B cell (primary cell): Measurements from ENCODE around the gene SNCAIP. TPM values are rescaled to one million over a fixed set of nuclear protein-coding genes. Genes with fewer than 3 reads are reported as not detected.

ENCODE experiments used
- ATAC-seq: fragments of 200-7000 bp; cut with Tn5 transposase; one replicate; pipeline ENCODE4 v1.10.0; 2021; ENCODE audit warnings: low read depth, mild to moderate bottlenecking, moderate number of reproducible peaks, moderate library complexity
- CTCF ChIA-PET: fragments of 350-600 bp; sonication (Branson Sonifier 250); formaldehyde crosslinking; loops from one replicate; lab custom pipeline; 2021; ENCODE audit warnings: antibody characterized with exemption, inconsistent platforms; lab: Charles Lee
- POLR2A ChIA-PET: fragments of 350-600 bp; sonication (Branson Sonifier 250); formaldehyde crosslinking; loops from one replicate; lab custom pipeline; 2021; ENCODE audit warnings: antibody characterized with exemption; lab: Charles Lee
- DNase-seq: peaks from one replicate; pipeline ENCODE4 v3.0.0; 2013
- H2AFZ ChIP-seq: 2 replicates; pipeline ENCODE4 v1.6.1; 2012; ENCODE audit warnings: mild to moderate bottlenecking, low read depth, low read length; ENCODE audit not compliant: insufficient read depth, poor library complexity, severe bottlenecking
- H3K27ac ChIP-seq, 2 donors: 1 replicate in 1 of 2; 2 replicates in 1 of 2; pipeline ENCODE4 v1.5.1; 2012 to 2013; ENCODE audit warnings: low read length in 2 of 2, mild to moderate bottlenecking in 2 of 2, moderate library complexity in 1 of 2
- H3K27me3 ChIP-seq, 4 experiments: fragments of 200-600 bp in 1 of 4; sonication (generic) in 1 of 4; replicated peaks in 1 of 4; 1 replicate in 2 of 4; 2 replicates in 2 of 4; pipeline versions ENCODE4 v1.6.1 to v1.7.0; 2013 to 2016; ENCODE audit warnings: low read length in 3 of 4, mild to moderate bottlenecking in 2 of 4, mixed read lengths in 1 of 4, moderate library complexity in 1 of 4; ENCODE audit not compliant: insufficient read depth in 4 of 4, control insufficient read depth in 3 of 4; ENCODE audit errors: control extremely low read depth in 1 of 4
- H3K36me3 ChIP-seq, 2 experiments: replicated peaks in 1 of 2; 1 replicate in 1 of 2; 2 replicates in 1 of 2; pipeline versions ENCODE4 v1.6.1 to v1.7.1; 2013; ENCODE audit warnings: low read length in 1 of 2; ENCODE audit not compliant: insufficient read depth in 2 of 2, control insufficient read depth in 1 of 2; ENCODE audit errors: control extremely low read depth in 1 of 2, extremely low read depth in 1 of 2
- H3K4me1 ChIP-seq, 2 donors: fragments of 200-600 bp in 1 of 2; sonication (generic) in 1 of 2; 1 replicate in 1 of 2; 2 replicates in 1 of 2; pipeline versions ENCODE4 v1.5.1 to v1.6.1; 2013 to 2017; ENCODE audit warnings: low read length in 2 of 2; ENCODE audit not compliant: control insufficient read depth in 2 of 2, insufficient read depth in 2 of 2
- H3K4me2 ChIP-seq: replicated peaks from 2 replicates; pipeline ENCODE3; 2012; ENCODE audit warnings: mild to moderate bottlenecking, low read depth, low read length; ENCODE audit not compliant: poor library complexity, severe bottlenecking
- H3K4me3 ChIP-seq, 5 experiments: fragments of 200-600 bp in 1 of 5; sonication (generic) in 1 of 5; 1 replicate in 3 of 5; 2 replicates in 2 of 5; pipeline versions ENCODE4 v1.5.1 to v1.7.0; 2011 to 2016; ENCODE audit warnings: low read length in 4 of 5, mild to moderate bottlenecking in 4 of 5, low read depth in 2 of 5, control low read depth in 1 of 5, moderate library complexity in 1 of 5; ENCODE audit not compliant: insufficient read depth in 1 of 5; ENCODE audit errors: control extremely low read depth in 1 of 5, extremely low read depth in 1 of 5
- H3K79me2 ChIP-seq: fragments of 200-600 bp; sonication (generic); one replicate; pipeline ENCODE4 v1.6.0; 2016; ENCODE audit warnings: low read length; ENCODE audit not compliant: control insufficient read depth, insufficient read depth
- H3K9ac ChIP-seq: fragments of 200-600 bp; sonication (generic); 2 replicates; pipeline ENCODE4 v1.6.1; 2017; ENCODE audit warnings: mild to moderate bottlenecking, low read length, moderate library complexity
- H3K9me3 ChIP-seq, 3 donors: one replicate each; pipeline versions ENCODE4 v1.6.1 to v1.7.1; 2013; ENCODE audit warnings: low read length in 2 of 3; ENCODE audit not compliant: control insufficient read depth in 2 of 3, insufficient read depth in 1 of 3; ENCODE audit errors: control extremely low read depth in 1 of 3
- H4K20me1 ChIP-seq: 2 replicates; pipeline ENCODE4 v1.6.0; 2012; ENCODE audit warnings: mild to moderate bottlenecking, low read length; ENCODE audit not compliant: insufficient read depth, control insufficient read depth, poor library complexity, severe bottlenecking
- H3K27ac Mint-ChIP-seq: one replicate; pipeline ENCODE4 v1.8.0; 2021; ENCODE audit warnings: mixed read lengths
- H3K27me3 Mint-ChIP-seq: one replicate; pipeline ENCODE4 v1.8.0; 2021; ENCODE audit warnings: mixed read lengths
- H3K4me1 Mint-ChIP-seq: one replicate; pipeline ENCODE4 v1.8.0; 2021; ENCODE audit warnings: mixed read lengths
- H3K4me3 Mint-ChIP-seq: one replicate; pipeline ENCODE4 v1.8.0; 2021; ENCODE audit warnings: mixed read lengths
- H3K9me3 Mint-ChIP-seq: one replicate; pipeline ENCODE4 v1.8.0; 2022; ENCODE audit warnings: mixed read lengths; ENCODE audit not compliant: insufficient read depth
- EZH2 ChIP-seq: IDR thresholded peaks from 2 replicates; pipeline ENCODE4 v1.6.1; 2012; ENCODE audit warnings: borderline replicate concordance, low read depth, mild to moderate bottlenecking, moderate library complexity, low read length; ENCODE audit not compliant: insufficient read depth, poor library complexity, severe bottlenecking
- WGBS: methylation state at CpG from one replicate; pipeline ENCODE4 v1.1.5; 2013; ENCODE audit warnings: missing lambda C conversion rate; ENCODE audit not compliant: insufficient coverage; 5-methylcytosine and 5-hydroxymethylcytosine counted together
- intact Hi-C: fragments of 100-400 bp; cut with micrococcal nuclease; formaldehyde crosslinking; loops from one replicate; pipeline ENCODE4 v1.10.0; 2022
- polyA plus RNA-seq: library from polyadenylated mRNA; depleted of rRNA; stranded (reverse); fragments of >200 nt; gene quantifications from 2 replicates; pipeline ENCODE4 v1.2.3, GENCODE V29; 2012
- total RNA-seq, 2 donors: library from RNA; stranded (reverse); fragments of 120-200 nt in 1 of 2; gene quantifications; 1 replicate in 1 of 2; 2 replicates in 1 of 2; pipeline versions ENCODE4 v1.2.3 to v1.2.4, GENCODE V29; 2013 to 2022
- TF ChIP-seq, protein P1 (sequence below): fragments of 200-600 bp; IDR thresholded peaks from one replicate; pipeline ENCODE4 v1.8.0; 2022; ENCODE audit warnings: antibody characterized with exemption, mild to moderate bottlenecking

Gene SNCAIP
- total and polyA plus RNA-seq, 2 donors (not counting 1 experiment from before 2014, with no cell fraction given) = not detected

DNA sequence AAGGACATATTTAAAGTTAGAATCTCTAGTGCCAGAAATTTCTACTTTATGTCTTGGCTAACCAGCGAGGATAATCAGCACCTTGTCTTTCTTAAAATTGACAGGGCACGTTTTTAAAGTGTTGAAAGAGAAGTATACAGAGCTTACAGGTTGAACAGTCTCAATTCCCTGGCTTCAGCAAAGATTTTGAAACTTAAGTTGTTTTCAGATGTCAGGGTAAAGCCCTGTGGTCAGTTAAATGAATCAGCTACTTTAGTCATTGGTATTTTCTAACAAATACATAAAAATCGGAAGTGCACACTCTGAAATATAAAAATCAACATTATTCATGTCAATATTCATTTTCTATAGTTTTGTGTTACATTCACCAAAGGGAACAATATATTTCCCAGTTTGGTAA is 29.1 kb downstream of the SNCAIP start:
- Histone ChIP-seq H4K20me1 (no peaks in the 10 kb centered on the region), H2AFZ (no peak overlapping the region), H3K4me2 (no peak overlapping the region), H3K4me3 (no peak overlapping the region), H3K9ac (no peak overlapping the region), H3K79me2 (no peaks in the 10 kb centered on the region), H3K27ac (no peak overlapping the region), H3K4me1 (no peaks in the 10 kb centered on the region), H3K9me3 (no peaks in the 10 kb centered on the region), H3K36me3 (no peaks in the 10 kb centered on the region), H3K27me3 (no peaks in the 10 kb centered on the region)
- Mint-ChIP-seq H3K4me3 (no peak overlapping the region), H3K27ac (no peak overlapping the region), H3K27me3 (no peaks in the 10 kb centered on the region), H3K9me3 (no peaks in the 10 kb centered on the region), H3K4me1 (no peaks in the 10 kb centered on the region)
- TF ChIP-seq, protein P1, sequence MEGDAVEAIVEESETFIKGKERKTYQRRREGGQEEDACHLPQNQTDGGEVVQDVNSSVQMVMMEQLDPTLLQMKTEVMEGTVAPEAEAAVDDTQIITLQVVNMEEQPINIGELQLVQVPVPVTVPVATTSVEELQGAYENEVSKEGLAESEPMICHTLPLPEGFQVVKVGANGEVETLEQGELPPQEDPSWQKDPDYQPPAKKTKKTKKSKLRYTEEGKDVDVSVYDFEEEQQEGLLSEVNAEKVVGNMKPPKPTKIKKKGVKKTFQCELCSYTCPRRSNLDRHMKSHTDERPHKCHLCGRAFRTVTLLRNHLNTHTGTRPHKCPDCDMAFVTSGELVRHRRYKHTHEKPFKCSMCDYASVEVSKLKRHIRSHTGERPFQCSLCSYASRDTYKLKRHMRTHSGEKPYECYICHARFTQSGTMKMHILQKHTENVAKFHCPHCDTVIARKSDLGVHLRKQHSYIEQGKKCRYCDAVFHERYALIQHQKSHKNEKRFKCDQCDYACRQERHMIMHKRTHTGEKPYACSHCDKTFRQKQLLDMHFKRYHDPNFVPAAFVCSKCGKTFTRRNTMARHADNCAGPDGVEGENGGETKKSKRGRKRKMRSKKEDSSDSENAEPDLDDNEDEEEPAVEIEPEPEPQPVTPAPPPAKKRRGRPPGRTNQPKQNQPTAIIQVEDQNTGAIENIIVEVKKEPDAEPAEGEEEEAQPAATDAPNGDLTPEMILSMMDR = no peak
- no peak for TF ChIP-seq EZH2
- DNase-seq = no peak
- intact Hi-C loops = no loop called here
- CTCF ChIA-PET = no interaction called here
- 47% methylated on average over 2 of the region's 3 CpGs for WGBS
- no peak for ATAC-seq
- POLR2A ChIA-PET = no interaction called here

DNA sequence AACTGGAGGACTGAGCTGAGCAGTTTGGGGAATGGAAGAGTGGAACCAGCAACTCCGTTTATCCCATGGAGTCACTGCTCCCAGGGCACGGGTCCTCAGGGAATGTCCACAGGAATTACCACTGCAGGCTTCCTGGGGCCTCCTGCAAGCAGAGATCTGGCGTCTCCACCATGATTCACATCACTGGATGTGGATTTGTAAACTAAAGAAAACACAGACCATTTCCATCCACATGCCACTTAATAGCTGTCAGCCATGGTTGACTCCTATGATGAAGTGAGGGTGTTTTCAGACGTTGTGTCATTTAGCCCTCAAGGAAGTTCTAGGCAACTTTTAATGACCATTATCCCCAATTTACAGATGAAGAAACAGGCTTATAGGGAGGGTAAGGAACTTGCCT is 30.2 kb downstream of the SNCAIP start:
- CTCF ChIA-PET = no interaction called here
- H3K79me2 ChIP-seq = no peaks in the 10 kb centered on the region

More for the DNA sequence above, 30.2 kb downstream of the SNCAIP start:
- TF ChIP-seq EZH2 = no peak
- no peak for DNase-seq
- Histone ChIP-seq H3K4me1 (no peaks in the 10 kb centered on the region), H3K36me3 (no peaks in the 10 kb centered on the region), H3K27me3 (no peaks in the 10 kb centered on the region), H3K9me3 (no peaks in the 10 kb centered on the region), H3K27ac (no peak overlapping the region), H3K4me2 (no peak overlapping the region), H2AFZ (no peak overlapping the region), H3K9ac (no peak overlapping the region), H3K4me3 (no peak overlapping the region), H4K20me1 (no peaks in the 10 kb centered on the region)
- no peaks in the 10 kb centered on the region for H3K27me3 Mint-ChIP-seq
- no peaks in the 10 kb centered on the region for H3K9me3 Mint-ChIP-seq
- no peak for ATAC-seq
- H3K4me3 Mint-ChIP-seq = no peak overlapping the region
- 91% methylated on average over 2 of the region's 4 CpGs for WGBS
- intact Hi-C loops = no loop called here
- H3K27ac Mint-ChIP-seq = no peak overlapping the region
- POLR2A ChIA-PET = no interaction called here
- no peaks in the 10 kb centered on the region for H3K4me1 Mint-ChIP-seq
